Endothelial cell of umbilical vein (primary cell): ENCODE data around the gene PPFIBP2. TPM values are rescaled to one million over a fixed set of nuclear protein-coding genes. Genes with fewer than 3 reads are reported as not detected.

Experiments
- BruUV-seq: library from RNA; stranded (reverse); fragments of 400-500 nt; replicated peaks from 2 replicates; lab custom pipeline; 2021; lab: Mats Ljungman, UMichigan
- CTCF ChIA-PET: fragments of 300-600, 350-600 bp; sonication (Branson Sonifier 250); formaldehyde crosslinking; loops from one replicate; lab custom pipeline; 2021; ENCODE audit warnings: antibody characterized with exemption, inconsistent platforms; lab: Charles Lee
- POLR2A ChIA-PET: fragments of 300-600, 350-600 bp; sonication (Branson Sonifier 250); formaldehyde crosslinking; loops from one replicate; lab custom pipeline; 2021; ENCODE audit warnings: antibody characterized with exemption, inconsistent platforms; lab: Charles Lee
- DNase-seq: peaks from one replicate; pipeline ENCODE4 v3.0.0-alpha.2; 2011; ENCODE audit warnings: low read depth, low spot score
- FAIRE-seq: peaks from 2 replicates; lab custom pipeline; 2011; peaks lifted over from hg19 to GRCh38; lab: Jason Lieb, UNC
- H2AFZ ChIP-seq: 2 replicates; pipeline ENCODE4 v1.6.0; 2012; ENCODE audit warnings: low read depth, low read length, control low read depth, inconsistent platforms
- H3K27ac ChIP-seq: 2 replicates; pipeline ENCODE4 v1.5.1; 2011; ENCODE audit warnings: low read depth, mild to moderate bottlenecking, control low read depth, low read length, moderate library complexity; ENCODE audit not compliant: insufficient read depth
- H3K27me3 ChIP-seq, 2 experiments: 2 replicates each; pipeline versions ENCODE4 v1.6.0 to v1.6.1; 2011; ENCODE audit warnings: low read length in 2 of 2, mixed read lengths in 1 of 2; ENCODE audit not compliant: control insufficient read depth in 2 of 2, insufficient read depth in 2 of 2
- H3K36me3 ChIP-seq, 2 experiments: 2 replicates in 1 of 2; 3 replicates in 1 of 2; pipeline ENCODE4 v1.5.1; 2011; ENCODE audit warnings: low read length in 2 of 2, mild to moderate bottlenecking in 1 of 2, moderate library complexity in 1 of 2; ENCODE audit not compliant: control insufficient read depth in 2 of 2, insufficient read depth in 2 of 2; ENCODE audit errors: extremely low read depth in 1 of 2
- H3K4me1 ChIP-seq: 3 replicates; pipeline ENCODE4 v1.5.1; 2011; ENCODE audit warnings: mild to moderate bottlenecking, low read length; ENCODE audit not compliant: control insufficient read depth, insufficient read depth; ENCODE audit errors: extremely low read depth
- H3K4me2 ChIP-seq: 2 replicates; pipeline ENCODE4 v1.6.1; 2011; ENCODE audit warnings: low read length, control low read depth, mixed read lengths; ENCODE audit not compliant: insufficient read depth
- H3K4me3 ChIP-seq, 3 experiments: fragments of 200-600 bp in 1 of 3; sonication (generic), shearing (Covaris generic) in 1 of 3; replicated peaks in 1 of 3; 2 replicates each; pipeline ENCODE4 v1.5.1; 2011 to 2016; ENCODE audit warnings: control low read depth in 3 of 3, low read length in 3 of 3, mild to moderate bottlenecking in 2 of 3, inconsistent platforms in 1 of 3, low read depth in 1 of 3, moderate library complexity in 1 of 3; ENCODE audit not compliant: insufficient read depth in 1 of 3
- H3K79me2 ChIP-seq: 2 replicates; pipeline ENCODE4 v1.6.0; 2012; ENCODE audit warnings: low read length, inconsistent platforms; ENCODE audit not compliant: control insufficient read depth, insufficient read depth
- H3K9ac ChIP-seq: replicated peaks from 2 replicates; pipeline ENCODE3; 2011; ENCODE audit warnings: low read length, control low read depth; ENCODE audit not compliant: insufficient read depth; ENCODE audit errors: extremely low read depth
- H3K9me1 ChIP-seq: replicated peaks from 3 replicates; pipeline ENCODE4 v1.6.0; 2011; ENCODE audit warnings: mild to moderate bottlenecking, low read length; ENCODE audit not compliant: control insufficient read depth, insufficient read depth; ENCODE audit errors: extremely low read depth
- H3K9me3 ChIP-seq: replicated peaks from 2 replicates; pipeline ENCODE4 v1.5.1; 2012; ENCODE audit warnings: low read length, inconsistent platforms; ENCODE audit not compliant: control insufficient read depth, insufficient read depth
- H4K20me1 ChIP-seq: replicated peaks from 2 replicates; pipeline ENCODE3; 2011; ENCODE audit warnings: mild to moderate bottlenecking, low read length; ENCODE audit not compliant: control insufficient read depth, insufficient read depth; ENCODE audit errors: extremely low read depth
- EZH2 ChIP-seq: IDR thresholded peaks from 2 replicates; pipeline ENCODE4 v1.6.1; 2012; ENCODE audit warnings: borderline replicate concordance, low read depth, mild to moderate bottlenecking, moderate library complexity, low read length, inconsistent platforms; ENCODE audit not compliant: severe bottlenecking
- FOS ChIP-seq: IDR thresholded peaks from 2 replicates; pipeline ENCODE4 v1.6.1; 2011; ENCODE audit warnings: mild to moderate bottlenecking, low read length, moderate library complexity, borderline replicate concordance; ENCODE audit not compliant: insufficient read depth
- GATA2 ChIP-seq: IDR thresholded peaks from 2 replicates; pipeline ENCODE4 v1.7.0; 2011; ENCODE audit warnings: low read depth, mild to moderate bottlenecking, moderate library complexity, mixed read lengths, low read length; ENCODE audit not compliant: insufficient read length, insufficient read depth
- JUN ChIP-seq: IDR thresholded peaks from 2 replicates; pipeline ENCODE4 v1.6.1; 2011; ENCODE audit warnings: borderline replicate concordance, low read depth; ENCODE audit not compliant: insufficient read length, insufficient read depth
- MYC ChIP-seq: IDR thresholded peaks from one replicate; pipeline ENCODE4 v1.6.1; 2011; ENCODE audit warnings: mild to moderate bottlenecking, low read depth, low read length
- POLR2A ChIP-seq: IDR thresholded peaks from 2 replicates; pipeline ENCODE4 v1.6.1; 2012; ENCODE audit warnings: low read depth, mild to moderate bottlenecking, control low read depth, low read length
- POLR2AphosphoS5 ChIP-seq: IDR thresholded peaks from 2 replicates; pipeline ENCODE4 v1.6.1; 2012; ENCODE audit warnings: low read depth, mild to moderate bottlenecking, control low read depth, low read length, moderate library complexity; ENCODE audit not compliant: insufficient read depth
- dilution Hi-C: fragments of 300-500 bp; cut with MboI; formaldehyde crosslinking; loops from one replicate; pipeline ENCODE4 v1.15.0; 2019; ENCODE audit warnings: low sequenced_read_pairs; ENCODE audit not compliant: extremely low pct_ligation_motif_present
- intact Hi-C: fragments of 100-400 bp; cut with micrococcal nuclease; formaldehyde crosslinking; loops from one replicate; pipeline ENCODE4 v1.10.0; 2022
- polyA plus RNA-seq, 4 experiments: library from polyadenylated mRNA; depleted of rRNA in 3 of 4; stranded (reverse) in 3 of 4; unstranded in 1 of 4; fragments of >200 nt; gene quantifications; 2 replicates each; pipeline versions ENCODE4 v1.2.1 to v1.2.3, GENCODE V29; 2011 to 2012; ENCODE audit warnings: missing spikeins in 1 of 4
- total RNA-seq: library from RNA; stranded (reverse); gene quantifications from 2 replicates; pipeline ENCODE4 v1.2.3, GENCODE V29; 2021
- TF ChIP-seq, protein P1 (sequence below): IDR thresholded peaks from 2 replicates; pipeline ENCODE4 v1.6.1; 2011; ENCODE audit not compliant: insufficient read depth, insufficient read length
- TF ChIP-seq, protein P2 (sequence below), 2 donors: IDR thresholded peaks; 1 replicate in 1 of 2; 2 replicates in 1 of 2; pipeline ENCODE4 v1.5.1; 2011; ENCODE audit warnings: low read length in 2 of 2, mild to moderate bottlenecking in 2 of 2, moderate library complexity in 2 of 2, control low read depth in 1 of 2, inconsistent platforms in 1 of 2, low read depth in 1 of 2; ENCODE audit not compliant: insufficient read depth in 1 of 2; ENCODE audit errors: extremely low read depth in 1 of 2

PPFIBP2 gene
- total and polyA plus RNA-seq, 2 donors (not counting 3 experiments of a cell fraction or from before 2014, with no cell fraction given): 1.3 to 4.0 TPM

DNA sequence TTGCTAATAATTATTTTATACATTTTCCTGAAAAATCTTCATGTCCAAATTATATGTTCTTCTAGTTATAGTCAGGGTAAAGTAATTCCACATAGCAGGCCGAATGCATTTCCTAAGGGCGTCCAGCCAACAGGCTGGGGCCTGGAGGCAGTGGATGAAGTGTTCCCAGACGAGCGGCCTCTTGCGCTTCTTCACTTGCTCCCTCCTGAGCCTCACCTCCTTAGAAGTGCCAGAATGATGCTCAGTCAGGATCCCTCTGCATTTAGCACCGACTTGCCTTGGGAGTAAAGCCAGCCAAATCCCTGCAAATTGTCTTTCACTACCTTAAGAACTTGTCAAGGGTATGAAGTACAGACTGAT, 27.0 kb upstream of the PPFIBP2 start:
- no peaks in the 10 kb centered on the region for H3K9me1 ChIP-seq
- H3K36me3 ChIP-seq: no peaks in the 10 kb centered on the region
- no peak overlapping the region for H3K9ac ChIP-seq
- no peaks in the 10 kb centered on the region for H3K9me3 ChIP-seq
- H2AFZ ChIP-seq: no peak overlapping the region
- TF ChIP-seq FOS (no peak), JUN (no peak), POLR2A (no peak), POLR2AphosphoS5 (no peak), EZH2 (no peak), GATA2 (no peak)
- TF ChIP-seq, protein P1, sequence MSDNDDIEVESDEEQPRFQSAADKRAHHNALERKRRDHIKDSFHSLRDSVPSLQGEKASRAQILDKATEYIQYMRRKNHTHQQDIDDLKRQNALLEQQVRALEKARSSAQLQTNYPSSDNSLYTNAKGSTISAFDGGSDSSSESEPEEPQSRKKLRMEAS: no peak
- no peak overlapping the region for H3K27ac ChIP-seq
- no peak overlapping the region for H3K4me2 ChIP-seq
- intact Hi-C loops (no loop called here), dilution Hi-C loops (no loop called here)
- H3K4me1 ChIP-seq: no peaks in the 10 kb centered on the region
- DNase-seq: no peak
- POLR2A ChIA-PET: no interaction called here
- H4K20me1 ChIP-seq: no peaks in the 10 kb centered on the region
- FAIRE-seq: no peak
- CTCF ChIA-PET: no interaction called here
- H3K4me3 ChIP-seq: no peak overlapping the region
- no TSS peak for BruUV-seq
- H3K27me3 ChIP-seq: peaks cover 0 to 2% of the 10 kb centered on the region in 2 experiments
- no peaks in the 10 kb centered on the region for H3K79me2 ChIP-seq

DNA sequence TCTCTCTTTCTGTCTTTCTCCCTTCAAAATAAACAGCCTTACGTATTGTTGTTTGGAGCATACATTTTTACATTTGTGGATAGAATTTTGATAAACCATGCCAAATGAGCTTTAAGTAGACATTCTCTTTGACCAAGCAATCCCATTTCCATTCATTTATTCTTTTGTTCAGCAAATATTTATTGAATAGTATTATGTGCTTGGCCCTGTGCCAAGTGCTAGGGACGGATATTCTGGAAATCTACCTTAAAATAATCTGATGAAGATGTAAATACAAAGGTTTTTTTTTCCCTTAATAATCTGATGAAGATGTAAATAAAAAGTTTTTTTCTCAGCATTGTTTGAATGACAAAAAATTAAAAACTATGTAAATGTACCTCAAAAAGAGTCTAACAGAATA, 26.4 kb upstream of the PPFIBP2 start:
- POLR2A ChIA-PET: no interaction called here
- H3K4me3 ChIP-seq: no peak overlapping the region
- no peaks in the 10 kb centered on the region for H3K4me1 ChIP-seq
- no peaks in the 10 kb centered on the region for H3K36me3 ChIP-seq
- H3K27ac ChIP-seq: no peak overlapping the region
- CTCF ChIA-PET: no interaction called here
- intact Hi-C loops: no loop called here
- no peaks in the 10 kb centered on the region for H3K9me1 ChIP-seq
- BruUV-seq: no TSS peak
- DNase-seq: no peak
- H3K9ac ChIP-seq: no peak overlapping the region
- no peaks in the 10 kb centered on the region for H4K20me1 ChIP-seq
- H3K79me2 ChIP-seq: no peaks in the 10 kb centered on the region
- H2AFZ ChIP-seq: no peak overlapping the region
- dilution Hi-C loops: no loop called here
- H3K27me3 ChIP-seq: peaks cover 0 to 2% of the 10 kb centered on the region in 2 experiments
- no peaks in the 10 kb centered on the region for H3K9me3 ChIP-seq
- TF ChIP-seq MYC (no peak), GATA2 (no peak), JUN (no peak), POLR2A (no peak), FOS (no peak), EZH2 (no peak), POLR2AphosphoS5 (no peak)
- TF ChIP-seq, protein P1: no peak
- TF ChIP-seq, protein P2, sequence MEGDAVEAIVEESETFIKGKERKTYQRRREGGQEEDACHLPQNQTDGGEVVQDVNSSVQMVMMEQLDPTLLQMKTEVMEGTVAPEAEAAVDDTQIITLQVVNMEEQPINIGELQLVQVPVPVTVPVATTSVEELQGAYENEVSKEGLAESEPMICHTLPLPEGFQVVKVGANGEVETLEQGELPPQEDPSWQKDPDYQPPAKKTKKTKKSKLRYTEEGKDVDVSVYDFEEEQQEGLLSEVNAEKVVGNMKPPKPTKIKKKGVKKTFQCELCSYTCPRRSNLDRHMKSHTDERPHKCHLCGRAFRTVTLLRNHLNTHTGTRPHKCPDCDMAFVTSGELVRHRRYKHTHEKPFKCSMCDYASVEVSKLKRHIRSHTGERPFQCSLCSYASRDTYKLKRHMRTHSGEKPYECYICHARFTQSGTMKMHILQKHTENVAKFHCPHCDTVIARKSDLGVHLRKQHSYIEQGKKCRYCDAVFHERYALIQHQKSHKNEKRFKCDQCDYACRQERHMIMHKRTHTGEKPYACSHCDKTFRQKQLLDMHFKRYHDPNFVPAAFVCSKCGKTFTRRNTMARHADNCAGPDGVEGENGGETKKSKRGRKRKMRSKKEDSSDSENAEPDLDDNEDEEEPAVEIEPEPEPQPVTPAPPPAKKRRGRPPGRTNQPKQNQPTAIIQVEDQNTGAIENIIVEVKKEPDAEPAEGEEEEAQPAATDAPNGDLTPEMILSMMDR (IDR thresholded peaks at IDR 0.05; ENCODE audit: extremely low read depth in 1 of 2, insufficient read depth in 1 of 2, low read depth in 1 of 2, low read length in 2 of 2): no peak
- no peak overlapping the region for H3K4me2 ChIP-seq
- FAIRE-seq: no peak
